ENCODE data around the gene GSTM3. TPM values are rescaled to one million over a fixed set of nuclear protein-coding genes. Genes with fewer than 3 reads are reported as not detected.

The GSTM3 gene
- total RNA-seq, 1 experiment from 2014 or later, result 10.6 TPM

DNA sequence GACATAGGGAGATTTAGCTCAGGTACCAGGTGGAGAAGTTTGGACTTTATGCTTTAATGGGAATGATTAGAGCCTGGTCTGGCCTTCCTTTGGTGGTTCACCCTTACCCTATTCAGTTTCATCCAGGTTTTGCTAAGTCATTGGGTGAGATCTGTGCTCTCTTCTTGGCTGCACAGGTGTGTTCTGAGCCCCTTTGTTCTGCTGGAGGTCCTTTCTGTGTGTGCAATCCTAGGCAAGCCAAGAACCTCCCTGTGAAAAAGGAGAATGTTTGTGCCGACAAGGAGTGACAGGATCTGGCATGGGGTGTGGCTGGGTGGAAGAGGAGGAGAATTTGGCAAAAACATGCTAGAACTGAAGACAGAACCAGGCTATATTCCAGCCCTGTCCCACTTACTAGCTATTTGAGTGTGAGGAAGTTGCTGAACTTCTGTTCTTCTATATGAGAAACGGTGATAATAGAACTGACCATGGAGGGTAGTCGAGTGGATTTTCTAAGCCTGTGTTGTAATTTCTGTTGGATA, 24.2 kb downstream of the GSTM3 start:
- TF ChIP-seq, protein P1, sequence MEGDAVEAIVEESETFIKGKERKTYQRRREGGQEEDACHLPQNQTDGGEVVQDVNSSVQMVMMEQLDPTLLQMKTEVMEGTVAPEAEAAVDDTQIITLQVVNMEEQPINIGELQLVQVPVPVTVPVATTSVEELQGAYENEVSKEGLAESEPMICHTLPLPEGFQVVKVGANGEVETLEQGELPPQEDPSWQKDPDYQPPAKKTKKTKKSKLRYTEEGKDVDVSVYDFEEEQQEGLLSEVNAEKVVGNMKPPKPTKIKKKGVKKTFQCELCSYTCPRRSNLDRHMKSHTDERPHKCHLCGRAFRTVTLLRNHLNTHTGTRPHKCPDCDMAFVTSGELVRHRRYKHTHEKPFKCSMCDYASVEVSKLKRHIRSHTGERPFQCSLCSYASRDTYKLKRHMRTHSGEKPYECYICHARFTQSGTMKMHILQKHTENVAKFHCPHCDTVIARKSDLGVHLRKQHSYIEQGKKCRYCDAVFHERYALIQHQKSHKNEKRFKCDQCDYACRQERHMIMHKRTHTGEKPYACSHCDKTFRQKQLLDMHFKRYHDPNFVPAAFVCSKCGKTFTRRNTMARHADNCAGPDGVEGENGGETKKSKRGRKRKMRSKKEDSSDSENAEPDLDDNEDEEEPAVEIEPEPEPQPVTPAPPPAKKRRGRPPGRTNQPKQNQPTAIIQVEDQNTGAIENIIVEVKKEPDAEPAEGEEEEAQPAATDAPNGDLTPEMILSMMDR (IDR thresholded peaks at IDR 0.05; ENCODE audit: insufficient read depth in 1 of 2, low read depth in 1 of 2, low read length in 1 of 2, severe bottlenecking in 1 of 2, unreplicated experiment in 1 of 2), result no peak
- H3K36me3 Mint-ChIP-seq (ENCODE audit: insufficient read depth, unreplicated experiment), result no peaks in the 10 kb centered on the region
- BruUV-seq (replicated peaks), result no TSS peak

DNA sequence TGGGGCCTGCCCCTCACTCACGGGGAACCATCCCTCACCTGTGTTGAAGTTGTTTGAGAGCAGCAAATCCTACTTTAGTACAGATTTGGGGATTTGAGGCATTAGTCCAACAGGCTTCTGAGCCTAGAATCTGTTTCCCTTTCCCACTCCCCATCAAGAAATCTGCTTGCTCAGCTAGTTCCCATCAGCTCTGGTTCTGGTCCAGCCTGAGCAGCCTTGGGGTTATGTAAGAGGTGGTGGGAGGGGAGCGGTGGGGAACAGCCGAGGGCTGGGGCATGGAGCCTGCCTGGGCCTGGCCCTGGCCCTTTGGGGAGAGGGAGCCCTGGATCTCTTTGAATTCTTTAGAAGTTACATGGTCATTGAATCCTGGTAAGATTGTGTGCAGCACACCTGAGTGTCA, 24.7 kb downstream of the GSTM3 start:
- POLR2A ChIA-PET, result no interaction called here
- H3K27me3 ChIP-seq (replicated peaks; ENCODE audit: control insufficient read depth, insufficient read depth, low read length), result no peaks in the 10 kb centered on the region
- BruUV-seq (replicated peaks), result no TSS peak
- no peak for DNase-seq
- Mint-ChIP-seq H3K27me3 (ENCODE audit: insufficient read depth, unreplicated experiment) (no peaks in the 10 kb centered on the region), H3K36me3 (ENCODE audit: insufficient read depth, unreplicated experiment) (no peaks in the 10 kb centered on the region), H3K4me3 (ENCODE audit: unreplicated experiment) (no peak overlapping the region), H3K4me1 (ENCODE audit: low read depth, unreplicated experiment) (peaks cover 7% of the 10 kb centered on the region), H3K27ac (ENCODE audit: unreplicated experiment) (no peak overlapping the region), H3K9me3 (ENCODE audit: unreplicated experiment) (no peaks in the 10 kb centered on the region)
- H3K36me3 ChIP-seq (ENCODE audit: control insufficient read depth, insufficient read depth, low read length), result no peaks in the 10 kb centered on the region
- peaks cover 4% of the 10 kb centered on the region; the same call in 1 of the 2 replicates for H3K4me1 ChIP-seq
- H3K9me3 ChIP-seq, result no peaks in the 10 kb centered on the region
- CTCF ChIA-PET, result no interaction called here
- intact Hi-C loops (cut with micrococcal nuclease; ENCODE audit: unreplicated experiment), result no loop called here
- H3K4me3 ChIP-seq (ENCODE audit: low read depth, low read length), result no peak overlapping the region
- TF ChIP-seq, protein P1 (IDR thresholded peaks at IDR 0.05; ENCODE audit: insufficient read depth in 1 of 2, low read depth in 1 of 2, low read length in 1 of 2, severe bottlenecking in 1 of 2, unreplicated experiment in 1 of 2), result no peak

More for the DNA sequence above, 24.2 kb downstream of the GSTM3 start:
- ChIA-PET CTCF (no interaction called here), POLR2A (no interaction called here)
- no peaks in the 10 kb centered on the region for H3K36me3 ChIP-seq (ENCODE audit: control insufficient read depth, insufficient read depth, low read length)
- Mint-ChIP-seq H3K4me3 (ENCODE audit: unreplicated experiment) (no peak overlapping the region), H3K27me3 (ENCODE audit: insufficient read depth, unreplicated experiment) (no peaks in the 10 kb centered on the region), H3K27ac (ENCODE audit: unreplicated experiment) (no peak overlapping the region), H3K4me1 (ENCODE audit: low read depth, unreplicated experiment) (peaks cover 7% of the 10 kb centered on the region), H3K9me3 (ENCODE audit: unreplicated experiment) (no peaks in the 10 kb centered on the region)
- H3K9me3 ChIP-seq, result no peaks in the 10 kb centered on the region
- DNase-seq, result no peak
- intact Hi-C loops (cut with micrococcal nuclease; ENCODE audit: unreplicated experiment), result no loop called here
- no peaks in the 10 kb centered on the region for H3K27me3 ChIP-seq (replicated peaks; ENCODE audit: control insufficient read depth, insufficient read depth, low read length)
- no peak overlapping the region for H3K4me3 ChIP-seq (ENCODE audit: low read depth, low read length)
- peaks cover 4% of the 10 kb centered on the region; the same call in 1 of the 2 replicates for H3K4me1 ChIP-seq

DNA sequence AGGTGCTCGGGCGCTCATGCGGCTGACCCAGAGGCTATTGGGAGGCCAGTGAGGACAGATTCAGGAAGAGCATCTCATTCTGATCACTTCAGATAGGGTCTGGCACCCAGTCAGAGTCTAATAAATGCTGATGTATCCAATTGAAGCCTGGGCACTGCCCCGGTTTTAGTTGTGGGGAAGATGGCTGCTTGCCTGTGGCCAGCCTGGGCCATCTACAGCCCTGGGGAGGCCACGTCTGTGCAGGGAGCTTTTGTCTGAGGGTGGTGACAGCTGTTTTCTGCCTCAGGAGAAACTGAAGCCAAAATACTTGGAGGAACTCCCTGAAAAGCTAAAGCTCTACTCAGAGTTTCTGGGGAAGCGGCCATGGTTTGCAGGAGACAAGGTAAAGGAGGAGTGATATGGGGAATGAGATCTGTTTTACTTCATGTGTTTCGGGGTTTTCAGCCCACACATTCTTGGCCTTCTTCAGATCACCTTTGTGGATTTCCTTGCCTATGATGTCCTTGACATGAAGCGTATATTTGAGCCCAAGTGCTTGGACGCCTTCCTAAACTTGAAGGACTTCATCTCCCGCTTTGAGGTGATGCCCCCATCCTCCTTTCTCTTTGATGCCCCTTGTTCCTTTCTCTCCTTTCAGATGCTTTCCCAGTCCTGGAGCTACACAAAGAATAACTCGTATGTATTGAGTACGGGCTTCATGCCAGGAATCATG, 26.0 kb downstream of the GSTM3 start:
- BruUV-seq (replicated peaks), result no TSS peak
- intact Hi-C loops (cut with micrococcal nuclease; ENCODE audit: unreplicated experiment), result no loop called here
- H3K4me3 Mint-ChIP-seq (ENCODE audit: unreplicated experiment), result no peak overlapping the region
- ChIA-PET POLR2A (no interaction called here), CTCF (no interaction called here)
- H3K4me1 ChIP-seq, result peaks cover 4% of the 10 kb centered on the region; the same call in 1 of the 2 replicates
- H3K27me3 ChIP-seq (replicated peaks; ENCODE audit: control insufficient read depth, insufficient read depth, low read length), result no peaks in the 10 kb centered on the region
- no peaks in the 10 kb centered on the region for H3K9me3 ChIP-seq
- TF ChIP-seq, protein P1 (IDR thresholded peaks at IDR 0.05; ENCODE audit: insufficient read depth in 1 of 2, low read depth in 1 of 2, low read length in 1 of 2, severe bottlenecking in 1 of 2, unreplicated experiment in 1 of 2), result no peak
- H3K36me3 Mint-ChIP-seq (ENCODE audit: insufficient read depth, unreplicated experiment), result no peaks in the 10 kb centered on the region
- no peaks in the 10 kb centered on the region for H3K36me3 ChIP-seq (ENCODE audit: control insufficient read depth, insufficient read depth, low read length)
- peaks cover 7% of the 10 kb centered on the region for H3K4me1 Mint-ChIP-seq (ENCODE audit: low read depth, unreplicated experiment)
- no peak overlapping the region for H3K27ac Mint-ChIP-seq (ENCODE audit: unreplicated experiment)
- no peaks in the 10 kb centered on the region for H3K9me3 Mint-ChIP-seq (ENCODE audit: unreplicated experiment)
- H3K27me3 Mint-ChIP-seq (ENCODE audit: insufficient read depth, unreplicated experiment), result no peaks in the 10 kb centered on the region
- DNase-seq, result no peak
- no peak overlapping the region for H3K4me3 ChIP-seq (ENCODE audit: low read depth, low read length)
